Kidney tubule cell (primary cell): ENCODE data around the gene DCDC2.
A peak's percentile ranks its signal among the peaks of the same experiment; 100 is the strongest.
"Not testable (repeated sequence)": the region's sequence is repeated elsewhere in the genome, so short reads cannot be mapped to it uniquely, and the experiment has no call there.

Source experiments
- DNase-seq: peaks from one replicate; pipeline ENCODE4 v3.0.0-alpha.2; 2018; ENCODE audit warnings: low spot score

Gene DCDC2

DNA sequence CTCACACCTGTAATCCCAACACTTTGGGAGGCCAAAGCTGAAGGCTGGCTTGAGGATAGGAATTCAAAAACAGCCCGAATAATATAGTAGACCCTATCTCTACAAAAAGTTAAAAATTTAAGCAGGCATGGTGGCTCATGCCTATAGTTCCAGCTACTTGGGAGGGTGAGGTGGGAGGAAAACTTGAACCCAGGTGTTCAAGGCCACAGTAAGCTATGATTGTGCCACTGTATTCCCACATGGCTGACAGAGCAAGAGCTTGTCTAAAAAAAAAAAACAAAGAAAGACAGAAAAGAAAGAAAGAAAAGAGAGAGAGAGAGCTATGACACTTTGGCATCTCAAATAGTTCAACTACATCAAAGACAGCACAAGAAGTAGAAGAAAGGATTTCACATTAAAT, 33.2 kb downstream of the DCDC2 start:
- no peak for DNase-seq

DNA sequence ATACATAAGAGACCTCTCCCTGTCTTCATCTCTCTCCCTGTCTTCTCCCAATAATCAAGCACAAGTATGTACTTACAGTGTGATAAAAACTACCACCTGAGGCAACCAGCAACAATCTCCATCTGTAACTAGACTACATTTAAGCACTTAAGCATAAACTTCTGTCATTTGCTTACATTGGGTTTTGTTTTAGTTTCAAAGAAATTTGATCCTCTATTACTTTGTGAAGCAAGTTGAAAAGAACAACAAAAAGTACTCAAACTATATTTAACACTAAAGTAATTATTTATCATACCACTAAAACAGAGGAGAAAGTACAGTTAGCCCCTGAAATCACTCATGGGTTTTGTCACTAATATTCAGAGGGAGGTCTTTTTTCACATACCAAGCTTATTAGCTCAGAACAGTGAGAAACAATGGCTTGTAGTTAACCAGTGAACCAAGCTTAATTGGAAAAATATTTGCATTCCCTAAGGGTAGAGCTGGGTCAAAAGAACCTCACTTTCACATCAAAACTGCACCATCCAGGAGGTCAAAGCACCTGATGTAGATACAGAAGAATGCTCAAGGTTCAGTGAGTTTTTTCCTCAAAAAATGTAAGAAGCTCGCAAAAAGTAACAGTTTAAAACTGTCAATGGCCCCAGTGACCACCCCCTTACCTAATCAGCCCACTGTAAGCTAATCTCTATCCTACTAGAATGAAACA, 34.1 kb downstream of the DCDC2 start:
- peak; percentile 92 for DNase-seq

DNA sequence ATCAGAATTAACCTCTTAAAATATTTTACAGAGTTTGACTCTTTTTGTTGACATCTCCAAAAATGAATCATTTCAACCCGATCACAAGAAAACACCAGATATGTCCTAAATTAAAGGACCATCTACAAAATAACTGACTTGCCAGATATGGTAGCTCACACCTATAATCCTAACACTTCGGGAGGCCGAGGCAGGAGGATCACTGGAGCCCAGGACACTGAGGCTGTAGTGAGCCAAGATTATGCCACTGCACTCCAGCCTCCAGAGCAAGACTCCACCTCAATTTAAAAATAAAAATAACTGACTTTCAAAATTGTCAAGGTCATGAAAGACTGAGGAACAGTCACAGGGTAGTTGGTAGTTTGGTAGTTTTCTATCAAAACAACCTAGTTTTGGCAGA, 34.9 kb downstream of the DCDC2 start:
- no peak for DNase-seq

DNA sequence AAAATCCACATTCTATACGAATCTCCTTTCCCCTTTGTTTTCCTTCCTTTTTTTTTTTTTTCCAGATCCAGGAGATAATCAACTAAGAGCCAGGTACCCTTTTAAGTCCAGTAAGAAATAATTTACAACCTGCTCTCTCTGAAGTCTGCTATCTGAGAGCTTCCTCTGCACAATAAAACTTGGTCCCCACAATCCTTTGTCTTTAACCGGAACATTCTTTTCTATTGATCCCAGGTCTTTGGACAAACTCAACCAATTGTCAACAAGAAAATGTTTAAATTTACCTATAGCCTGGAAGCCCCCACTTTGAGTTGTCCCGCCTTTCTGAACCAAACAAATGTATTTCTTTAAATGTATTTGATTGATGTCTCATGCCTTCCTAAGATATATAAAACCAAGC, 35.4 kb downstream of the DCDC2 start:
- DNase-seq = not testable (repeated sequence)

DNA sequence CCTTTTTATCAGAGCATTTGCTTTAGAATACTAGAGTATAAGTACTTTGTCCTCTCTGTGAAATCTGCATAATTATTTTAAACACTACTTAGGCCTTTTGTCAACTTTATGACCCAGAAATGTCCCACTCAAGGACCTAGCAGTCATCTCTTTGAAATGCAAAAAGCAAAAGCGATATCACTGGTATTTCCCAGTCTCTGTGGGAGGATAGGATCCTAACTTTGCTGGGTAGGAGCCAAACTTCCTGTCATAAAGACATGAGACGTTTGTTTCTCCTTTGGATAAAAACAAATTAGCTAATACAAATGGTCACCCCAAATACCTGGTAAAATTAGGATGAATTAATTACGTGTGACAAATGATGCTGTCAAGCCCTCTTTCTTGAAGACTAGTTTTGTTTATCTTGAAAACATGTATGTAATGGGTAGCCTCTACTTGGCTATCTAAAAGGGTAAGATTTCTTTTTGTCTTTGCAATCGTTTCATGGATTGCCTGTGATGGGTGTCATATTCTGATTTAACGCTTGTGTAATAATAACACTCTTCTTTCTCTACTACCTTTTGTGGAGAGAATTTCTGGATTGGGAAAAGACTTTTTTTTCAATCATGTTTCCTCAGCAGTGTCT, 36.2 kb downstream of the DCDC2 start:
- DNase-seq = peak; percentile 80

GRCh38 chr6:24313251-24314141, 44.4 kb downstream of the DCDC2 start:
- DNase-seq = peak; percentile 95

- DNase-seq = not testable (repeated sequence)
These were observed 46.1 kb downstream of the DCDC2 start for GRCh38 chr6:24311775-24312174.

GRCh38 chr6:24307881-24308280, 50.0 kb downstream of the DCDC2 start:
- peak; percentile 90 for DNase-seq

- no peak for DNase-seq
These were observed 50.9 kb downstream of the DCDC2 start for GRCh38 chr6:24306936-24307335.

GRCh38 chr6:24306038-24306437, 51.8 kb downstream of the DCDC2 start:
- no peak for DNase-seq

- no peak for DNase-seq
These were observed 60.9 kb downstream of the DCDC2 start for GRCh38 chr6:24296944-24297343.

DNA sequence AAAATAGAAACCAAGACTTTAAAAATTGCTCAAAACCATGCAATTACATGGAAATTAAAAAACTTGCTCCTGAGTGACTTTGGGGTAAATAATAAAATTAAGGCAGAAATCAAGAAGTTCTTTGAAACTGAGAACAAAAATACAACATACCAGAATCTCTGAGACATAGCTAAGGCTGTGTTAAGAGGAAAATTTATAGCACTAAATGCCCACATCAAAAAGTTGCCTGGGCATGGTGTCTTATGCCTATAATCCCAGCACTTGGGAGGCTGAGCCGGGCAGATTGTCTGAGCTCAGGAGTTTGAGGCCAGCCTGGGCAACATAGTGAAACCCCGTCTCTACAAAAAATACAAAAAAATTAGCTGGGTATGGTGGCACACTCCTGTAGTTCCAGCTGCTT, 64.0 kb downstream of the DCDC2 start:
- DNase-seq = not testable (repeated sequence)

- DNase-seq = no peak
These were observed 70.6 kb downstream of the DCDC2 start for GRCh38 chr6:24287239-24287638.

DNA sequence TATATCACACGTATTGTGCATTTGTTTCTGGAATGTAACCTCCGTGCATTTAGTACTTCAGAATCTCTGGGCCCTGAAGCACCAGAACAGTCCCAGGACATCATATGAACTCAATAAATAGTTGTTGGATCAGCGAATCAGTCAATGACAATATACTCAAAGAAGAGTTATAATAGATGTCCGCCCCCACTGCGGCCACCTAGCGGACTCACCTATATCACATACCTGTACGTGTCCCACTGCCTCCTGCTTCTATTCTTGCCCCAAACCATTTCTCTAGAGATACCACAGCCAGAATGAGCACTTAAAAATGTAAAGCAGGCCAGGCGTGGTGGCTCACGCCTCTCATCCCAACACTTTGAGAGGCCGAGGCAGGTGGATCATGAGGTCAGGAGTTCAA, 73.9 kb downstream of the DCDC2 start:
- no peak for DNase-seq

- peak; percentile 94 for DNase-seq
These were observed 74.5 kb downstream of the DCDC2 start for GRCh38 chr6:24283043-24283985.

GRCh38 chr6:24274441-24275083, 83.3 kb downstream of the DCDC2 start:
- DNase-seq = no peak

- DNase-seq = peak; percentile 75
These were observed 84.6 kb downstream of the DCDC2 start for GRCh38 chr6:24273096-24273870.

- no peak for DNase-seq
These were observed 85.3 kb downstream of the DCDC2 start for GRCh38 chr6:24272553-24272952.

DNA sequence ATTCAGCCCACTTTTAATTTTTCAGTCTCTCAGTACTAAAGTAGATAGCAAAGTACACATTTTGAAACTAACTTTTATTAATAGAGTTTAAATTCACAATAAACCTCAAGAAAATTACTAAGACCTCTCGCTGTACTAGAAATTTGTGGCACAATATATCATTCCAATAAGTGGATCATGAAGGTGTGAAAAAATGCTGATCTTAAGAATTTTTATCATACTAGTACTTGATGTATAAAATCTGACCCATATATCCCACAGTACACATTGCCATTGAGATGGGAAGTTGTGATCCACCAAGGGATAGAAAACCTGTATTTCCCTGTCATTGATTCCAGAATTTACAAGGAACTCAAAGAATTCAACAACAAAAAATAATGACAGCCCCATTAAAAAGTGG, 85.7 kb downstream of the DCDC2 start:
- DNase-seq = no peak

DNA sequence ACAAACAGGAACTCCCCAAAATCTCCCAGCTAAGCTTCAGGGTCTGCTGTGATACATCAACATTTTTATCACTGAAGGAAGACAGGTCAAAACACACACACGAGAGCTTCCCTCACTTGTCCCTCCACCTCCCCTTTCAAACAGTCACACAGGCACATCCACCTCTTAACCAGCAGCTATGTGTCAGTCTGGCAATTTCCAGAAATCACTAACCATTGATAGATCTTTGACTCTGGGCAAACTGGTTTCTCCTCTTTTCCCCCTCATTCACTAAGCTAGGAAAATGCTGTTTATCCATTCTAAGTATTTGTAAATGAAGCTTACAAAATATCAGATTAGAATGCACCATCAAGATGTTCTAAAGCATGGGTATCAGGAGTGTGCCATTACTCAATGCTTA, 87.8 kb downstream of the DCDC2 start:
- DNase-seq = peak; percentile 24
